ENCODE data around the gene DUSP9.

DUSP9 gene

DNA sequence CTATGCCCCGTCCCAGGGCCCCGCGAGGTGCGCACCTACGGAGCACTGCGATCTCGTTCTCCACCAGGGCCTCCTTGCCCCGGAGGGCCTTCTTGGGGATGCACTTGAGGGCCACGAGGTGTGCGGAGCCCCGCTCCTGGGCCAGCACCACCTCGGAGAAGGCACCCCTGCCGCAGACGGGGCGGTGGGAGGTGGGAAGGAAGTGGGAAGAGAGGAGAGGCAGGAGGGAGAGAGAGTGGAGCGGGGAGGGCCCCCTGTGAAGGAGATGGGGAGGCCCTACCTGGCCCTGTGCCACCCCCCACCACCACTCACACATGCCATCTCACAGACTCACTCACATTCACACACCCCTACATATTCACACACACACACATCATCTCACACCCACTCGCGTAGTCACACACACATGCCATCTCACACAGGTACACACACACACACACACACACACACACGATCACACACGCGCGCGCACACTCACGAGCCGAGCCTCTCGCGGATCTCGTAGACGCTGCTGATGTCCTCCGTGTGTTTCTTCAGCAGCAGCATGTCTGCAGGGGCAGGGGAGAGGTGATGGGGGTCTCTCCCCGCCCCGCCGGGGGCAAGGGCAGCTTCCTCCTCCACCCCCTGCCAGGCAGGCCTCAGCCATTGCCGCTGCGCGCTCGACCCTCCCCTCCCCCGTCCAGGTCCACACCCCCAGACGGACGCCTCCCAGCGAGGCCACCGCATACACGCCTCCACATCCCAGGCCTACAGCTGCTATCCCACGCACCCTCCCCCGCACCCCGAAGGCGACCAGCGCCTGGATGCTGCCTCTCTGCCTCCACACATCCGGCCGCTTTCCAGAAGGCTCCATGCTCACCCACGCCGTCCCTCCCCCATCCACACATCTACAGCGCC is 25.8 kb downstream of the DUSP9 start (continued):
- TF ChIP-seq, protein P1, sequence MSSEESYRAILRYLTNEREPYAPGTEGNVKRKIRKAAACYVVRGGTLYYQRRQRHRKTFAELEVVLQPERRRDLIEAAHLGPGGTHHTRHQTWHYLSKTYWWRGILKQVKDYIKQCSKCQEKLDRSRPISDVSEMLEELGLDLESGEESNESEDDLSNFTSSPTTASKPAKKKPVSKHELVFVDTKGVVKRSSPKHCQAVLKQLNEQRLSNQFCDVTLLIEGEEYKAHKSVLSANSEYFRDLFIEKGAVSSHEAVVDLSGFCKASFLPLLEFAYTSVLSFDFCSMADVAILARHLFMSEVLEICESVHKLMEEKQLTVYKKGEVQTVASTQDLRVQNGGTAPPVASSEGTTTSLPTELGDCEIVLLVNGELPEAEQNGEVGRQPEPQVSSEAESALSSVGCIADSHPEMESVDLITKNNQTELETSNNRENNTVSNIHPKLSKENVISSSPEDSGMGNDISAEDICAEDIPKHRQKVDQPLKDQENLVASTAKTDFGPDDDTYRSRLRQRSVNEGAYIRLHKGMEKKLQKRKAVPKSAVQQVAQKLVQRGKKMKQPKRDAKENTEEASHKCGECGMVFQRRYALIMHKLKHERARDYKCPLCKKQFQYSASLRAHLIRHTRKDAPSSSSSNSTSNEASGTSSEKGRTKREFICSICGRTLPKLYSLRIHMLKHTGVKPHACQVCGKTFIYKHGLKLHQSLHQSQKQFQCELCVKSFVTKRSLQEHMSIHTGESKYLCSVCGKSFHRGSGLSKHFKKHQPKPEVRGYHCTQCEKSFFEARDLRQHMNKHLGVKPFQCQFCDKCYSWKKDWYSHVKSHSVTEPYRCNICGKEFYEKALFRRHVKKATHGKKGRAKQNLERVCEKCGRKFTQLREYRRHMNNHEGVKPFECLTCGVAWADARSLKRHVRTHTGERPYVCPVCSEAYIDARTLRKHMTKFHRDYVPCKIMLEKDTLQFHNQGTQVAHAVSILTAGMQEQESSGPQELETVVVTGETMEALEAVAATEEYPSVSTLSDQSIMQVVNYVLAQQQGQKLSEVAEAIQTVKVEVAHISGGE (tag by site-specific recombination; conservative IDR thresholded peaks at IDR 0.05; ENCODE audit: low read depth) = no peak
- TF ChIP-seq ZNF133 (tag by site-specific recombination; IDR thresholded peaks at IDR 0.05) = no peak
- no peak for TF ChIP-seq ZNF248 (tag by site-specific recombination; IDR thresholded peaks at IDR 0.05)
- peak; percentile 41; the same call in 1 of the 2 replicates for TF ChIP-seq ZIC2 (tag by site-specific recombination; IDR thresholded peaks at IDR 0.05)
- TF ChIP-seq ZNF561 (tag by site-specific recombination; IDR thresholded peaks at IDR 0.05; ENCODE audit: borderline replicate concordance) = no peak
- no peak for TF ChIP-seq ZNF335 (tag by site-specific recombination; conservative IDR thresholded peaks at IDR 0.05)
- no peak for TF ChIP-seq ZBTB8A (tag by site-specific recombination; IDR thresholded peaks at IDR 0.05)
- no peak for TF ChIP-seq SP3 (tag by site-specific recombination; IDR thresholded peaks at IDR 0.05)
- peak; percentile 55 for TF ChIP-seq GLIS2 (tag by site-specific recombination; IDR thresholded peaks at IDR 0.05)
- TF ChIP-seq SALL2 (tag by site-specific recombination; IDR thresholded peaks at IDR 0.05; ENCODE audit: borderline replicate concordance) = 0 out of 2 replicates have a peak, but pooled peaks have one; percentile 42
- no peak for TF ChIP-seq KLF1 (tag by site-specific recombination; IDR thresholded peaks at IDR 0.05)
- no peak for TF ChIP-seq KLF7 (tag by site-specific recombination; IDR thresholded peaks at IDR 0.05; ENCODE audit: borderline replicate concordance)
- TF ChIP-seq ZNF221 (tag by site-specific recombination; IDR thresholded peaks at IDR 0.05; ENCODE audit: borderline replicate concordance) = no peak
- no peak for TF ChIP-seq ZNF548 (tag by site-specific recombination; IDR thresholded peaks at IDR 0.05)
- no peak for TF ChIP-seq ZNF560 (tag by site-specific recombination; IDR thresholded peaks at IDR 0.05; ENCODE audit: borderline replicate concordance)
- TF ChIP-seq, protein P2, sequence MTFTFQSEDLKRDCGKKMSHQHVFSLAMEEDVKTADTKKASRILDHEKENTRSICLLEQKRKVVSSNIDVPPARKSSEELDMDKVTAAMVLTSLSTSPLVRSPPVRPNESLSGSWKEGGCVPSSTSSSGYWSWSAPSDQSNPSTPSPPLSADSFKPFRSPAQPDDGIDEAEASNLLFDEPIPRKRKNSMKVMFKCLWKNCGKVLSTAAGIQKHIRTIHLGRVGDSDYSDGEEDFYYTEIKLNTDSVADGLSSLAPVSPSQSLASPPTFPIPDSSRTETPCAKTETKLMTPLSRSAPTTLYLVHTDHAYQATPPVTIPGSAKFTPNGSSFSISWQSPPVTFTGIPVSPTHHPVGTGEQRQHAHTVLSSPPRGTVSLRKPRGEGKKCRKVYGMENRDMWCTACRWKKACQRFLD (tag by site-specific recombination; IDR thresholded peaks at IDR 0.05) = no peak
- TF ChIP-seq, protein P3, sequence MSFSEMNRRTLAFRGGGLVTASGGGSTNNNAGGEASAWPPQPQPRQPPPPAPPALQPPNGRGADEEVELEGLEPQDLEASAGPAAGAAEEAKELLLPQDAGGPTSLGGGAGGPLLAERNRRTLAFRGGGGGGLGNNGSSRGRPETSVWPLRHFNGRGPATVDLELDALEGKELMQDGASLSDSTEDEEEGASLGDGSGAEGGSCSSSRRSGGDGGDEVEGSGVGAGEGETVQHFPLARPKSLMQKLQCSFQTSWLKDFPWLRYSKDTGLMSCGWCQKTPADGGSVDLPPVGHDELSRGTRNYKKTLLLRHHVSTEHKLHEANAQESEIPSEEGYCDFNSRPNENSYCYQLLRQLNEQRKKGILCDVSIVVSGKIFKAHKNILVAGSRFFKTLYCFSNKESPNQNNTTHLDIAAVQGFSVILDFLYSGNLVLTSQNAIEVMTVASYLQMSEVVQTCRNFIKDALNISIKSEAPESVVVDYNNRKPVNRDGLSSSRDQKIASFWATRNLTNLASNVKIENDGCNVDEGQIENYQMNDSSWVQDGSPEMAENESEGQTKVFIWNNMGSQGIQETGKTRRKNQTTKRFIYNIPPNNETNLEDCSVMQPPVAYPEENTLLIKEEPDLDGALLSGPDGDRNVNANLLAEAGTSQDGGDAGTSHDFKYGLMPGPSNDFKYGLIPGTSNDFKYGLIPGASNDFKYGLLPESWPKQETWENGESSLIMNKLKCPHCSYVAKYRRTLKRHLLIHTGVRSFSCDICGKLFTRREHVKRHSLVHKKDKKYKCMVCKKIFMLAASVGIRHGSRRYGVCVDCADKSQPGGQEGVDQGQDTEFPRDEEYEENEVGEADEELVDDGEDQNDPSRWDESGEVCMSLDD (tag by site-specific recombination; IDR thresholded peaks at IDR 0.05) = no peak
- TF ChIP-seq ZNF600 (tag by site-specific recombination; IDR thresholded peaks at IDR 0.05) = no peak
- TF ChIP-seq, protein P4, sequence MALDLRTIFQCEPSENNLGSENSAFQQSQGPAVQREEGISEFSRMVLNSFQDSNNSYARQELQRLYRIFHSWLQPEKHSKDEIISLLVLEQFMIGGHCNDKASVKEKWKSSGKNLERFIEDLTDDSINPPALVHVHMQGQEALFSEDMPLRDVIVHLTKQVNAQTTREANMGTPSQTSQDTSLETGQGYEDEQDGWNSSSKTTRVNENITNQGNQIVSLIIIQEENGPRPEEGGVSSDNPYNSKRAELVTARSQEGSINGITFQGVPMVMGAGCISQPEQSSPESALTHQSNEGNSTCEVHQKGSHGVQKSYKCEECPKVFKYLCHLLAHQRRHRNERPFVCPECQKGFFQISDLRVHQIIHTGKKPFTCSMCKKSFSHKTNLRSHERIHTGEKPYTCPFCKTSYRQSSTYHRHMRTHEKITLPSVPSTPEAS (tag by site-specific recombination; IDR thresholded peaks at IDR 0.05) = peak; percentile 71
- TF ChIP-seq ZNF670 (tag by site-specific recombination; IDR thresholded peaks at IDR 0.05; ENCODE audit: low read depth) = no peak
- TF ChIP-seq ZNF341 (tag by site-specific recombination; IDR thresholded peaks at IDR 0.05; ENCODE audit: low read depth) = peak; percentile 53
- TF ChIP-seq ZBTB20 (tag by site-specific recombination; IDR thresholded peaks at IDR 0.05) = 0 out of 2 replicates have a peak, but pooled peaks have one; percentile 14

All from HEK293 (cell line).